HG03378 (cell line): ENCODE measurements around the gene SYT9.

ENCODE experiments used
- ATAC-seq: cut with Tn5 transposase; IDR thresholded peaks from one replicate; pipeline ENCODE4 v1.9.1; 2021; ENCODE audit warnings: mild to moderate bottlenecking, moderate library complexity; ENCODE audit not compliant: unreplicated experiment

The SYT9 gene

GRCh38 chr11:7421136-7421535, 169.4 kb downstream of the SYT9 start:
- no peak for ATAC-seq

- ATAC-seq, result no peak
Measured at GRCh38 chr11:7422544-7423331, 171.0 kb downstream of the SYT9 start.

GRCh38 chr11:7423946-7424345, 172.2 kb downstream of the SYT9 start:
- ATAC-seq, result no peak

DNA sequence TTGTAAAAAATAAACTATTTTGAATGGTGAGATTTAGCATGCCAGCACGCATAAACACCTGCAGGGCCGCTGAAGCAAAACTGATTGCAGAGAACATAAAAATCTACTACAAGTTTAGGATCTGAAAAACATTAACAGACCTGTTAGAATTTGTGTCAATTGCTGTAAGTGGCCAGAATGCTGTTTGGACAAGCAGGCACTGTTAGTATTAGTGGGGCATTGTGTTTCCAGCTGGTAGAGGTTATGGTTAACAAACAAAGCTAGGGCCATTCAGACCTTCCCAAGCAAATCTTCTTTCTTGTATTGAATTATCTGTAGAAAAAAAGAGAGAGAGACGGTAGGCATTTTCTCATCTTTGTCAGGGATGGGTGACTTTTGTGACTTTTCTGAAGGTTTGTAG, 176.0 kb downstream of the SYT9 start:
- ATAC-seq, result no peak

DNA sequence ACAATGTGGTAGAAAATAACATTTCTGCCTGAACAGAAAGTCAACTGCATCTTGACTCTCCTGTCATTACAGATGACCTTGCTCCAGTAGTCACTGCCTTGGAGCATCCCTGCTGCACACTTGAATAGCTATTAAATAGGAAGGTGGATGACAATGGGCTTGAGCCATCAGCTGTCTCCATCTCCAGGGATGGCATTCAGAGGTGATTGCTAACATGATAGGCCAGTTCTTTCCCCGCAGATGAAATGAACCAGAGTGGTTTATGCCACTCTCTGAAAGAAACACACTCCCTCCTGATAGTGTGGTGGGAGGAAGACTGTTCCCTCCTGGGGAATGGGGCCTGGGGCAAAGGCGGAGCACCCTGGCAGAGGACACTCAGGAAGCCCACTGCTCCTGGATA, 176.5 kb downstream of the SYT9 start:
- ATAC-seq, result no peak

GRCh38 chr11:7430496-7430895, 178.8 kb downstream of the SYT9 start:
- no peak for ATAC-seq

GRCh38 chr11:7435176-7435575, 183.5 kb downstream of the SYT9 start:
- no peak for ATAC-seq

DNA sequence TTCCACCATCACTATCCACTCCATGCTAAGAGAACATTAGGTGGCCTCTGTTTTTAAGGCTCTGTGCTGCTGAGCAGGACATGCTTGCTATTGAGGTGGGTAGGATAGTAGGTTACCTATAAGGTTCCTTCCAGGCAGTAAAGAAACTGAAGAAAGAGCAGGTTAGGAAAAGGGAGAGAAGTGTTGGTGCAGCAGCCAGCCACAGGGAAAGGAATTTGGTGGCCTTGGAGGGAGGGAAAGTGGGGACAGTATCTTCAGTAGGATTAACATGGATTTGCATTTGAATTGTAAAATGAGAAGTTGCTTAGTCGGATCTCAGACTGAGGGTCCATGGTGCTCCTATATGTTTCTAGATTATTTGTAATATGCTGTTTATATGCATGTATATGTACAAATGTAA, 184.4 kb downstream of the SYT9 start:
- ATAC-seq, result no peak

GRCh38 chr11:7436657-7437056, 185.0 kb downstream of the SYT9 start:
- ATAC-seq, result peak; percentile 85

GRCh38 chr11:7437696-7438095, 186.0 kb downstream of the SYT9 start:
- ATAC-seq, result no peak

DNA sequence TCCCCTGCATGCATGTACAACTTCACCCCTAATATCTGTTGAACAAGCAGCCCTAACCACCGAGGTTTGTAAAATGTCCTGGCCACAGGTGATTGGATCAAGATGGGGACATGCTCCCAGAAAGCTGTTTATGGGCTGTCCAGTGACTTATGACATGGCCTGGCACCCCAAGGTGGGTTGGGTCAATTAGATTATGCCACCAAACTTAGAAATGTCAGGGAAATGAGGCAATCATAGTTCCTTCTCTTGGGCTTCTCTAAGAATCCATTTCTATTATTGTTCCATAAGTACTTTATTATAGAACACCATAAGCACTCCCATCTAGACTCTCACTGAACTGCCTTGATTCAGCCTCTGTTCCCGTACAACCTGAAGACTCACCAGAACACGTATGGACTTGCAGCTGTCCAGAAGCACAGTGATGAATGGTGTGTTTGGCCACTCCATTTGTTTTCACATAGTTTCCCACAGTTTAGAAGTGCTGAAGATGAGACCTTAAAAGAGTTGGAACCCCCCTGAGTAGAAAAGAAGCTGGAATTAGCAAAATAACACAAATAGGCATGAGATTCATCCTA, 188.1 kb downstream of the SYT9 start:
- no peak for ATAC-seq

GRCh38 chr11:7442588-7443215, 191.0 kb downstream of the SYT9 start:
- ATAC-seq, result peak; percentile 91

DNA sequence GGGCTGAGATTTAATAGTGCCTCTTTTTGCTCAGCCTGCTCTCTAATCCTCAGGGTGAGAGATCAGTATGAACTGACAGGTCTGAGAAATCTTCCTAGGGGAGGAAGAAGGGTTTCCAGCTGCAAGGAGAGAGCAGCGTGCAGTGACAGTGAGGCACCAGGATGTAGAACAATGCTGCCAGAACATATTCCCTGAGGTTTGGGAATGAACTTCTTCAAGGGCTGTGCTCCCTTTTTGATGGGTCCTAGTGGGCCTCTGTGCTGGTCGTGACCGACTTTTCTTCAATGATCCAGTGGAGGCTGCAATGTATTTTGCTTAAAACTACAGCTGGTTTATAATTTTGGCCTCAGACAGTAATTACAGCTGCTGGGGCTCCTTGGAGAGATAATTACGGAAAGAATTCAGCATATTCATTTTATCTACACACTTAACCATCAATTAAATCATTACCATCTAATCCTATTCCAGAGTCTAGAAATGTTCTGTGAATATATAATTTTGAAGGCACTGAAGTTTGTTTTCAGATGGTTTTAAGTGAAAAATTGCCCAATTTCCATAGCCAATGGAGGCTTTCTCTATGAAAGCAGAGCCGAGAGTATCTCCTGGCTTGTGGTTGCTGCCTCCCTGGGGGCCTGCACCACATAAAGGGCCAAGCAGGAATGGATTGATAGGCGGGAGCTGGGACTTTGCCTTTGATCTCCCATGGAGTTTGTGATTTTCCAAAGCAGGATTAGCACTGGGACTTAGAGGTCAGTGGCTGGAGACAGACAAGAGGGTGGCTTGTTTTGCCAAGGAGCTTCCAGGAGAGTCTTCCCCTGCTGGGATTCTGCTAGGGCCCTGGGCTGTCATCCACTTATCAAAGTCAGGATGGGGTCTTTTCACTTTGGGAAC, 192.6 kb downstream of the SYT9 start:
- ATAC-seq, result no peak

DNA sequence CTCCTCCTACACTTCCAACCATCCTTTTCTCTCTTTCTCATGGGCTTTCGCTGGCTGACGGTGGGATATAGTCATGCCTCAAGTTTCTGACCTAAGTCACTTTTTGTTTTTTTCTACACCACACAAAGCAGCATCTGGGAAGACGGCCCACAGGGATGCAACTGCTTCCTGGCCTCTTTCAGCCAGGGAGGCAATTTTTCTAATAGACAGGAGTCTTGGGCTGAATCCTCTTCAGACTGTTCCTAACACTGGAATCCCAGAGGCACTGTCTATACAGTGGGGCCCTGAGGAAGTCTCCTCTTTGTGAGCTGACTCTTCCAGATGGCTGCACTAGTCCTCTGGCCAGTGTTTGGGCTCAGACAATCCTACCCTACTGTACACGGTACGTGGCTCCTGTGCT, 193.9 kb downstream of the SYT9 start:
- ATAC-seq, result no peak

GRCh38 chr11:7448201-7448600, 196.5 kb downstream of the SYT9 start:
- no peak for ATAC-seq

DNA sequence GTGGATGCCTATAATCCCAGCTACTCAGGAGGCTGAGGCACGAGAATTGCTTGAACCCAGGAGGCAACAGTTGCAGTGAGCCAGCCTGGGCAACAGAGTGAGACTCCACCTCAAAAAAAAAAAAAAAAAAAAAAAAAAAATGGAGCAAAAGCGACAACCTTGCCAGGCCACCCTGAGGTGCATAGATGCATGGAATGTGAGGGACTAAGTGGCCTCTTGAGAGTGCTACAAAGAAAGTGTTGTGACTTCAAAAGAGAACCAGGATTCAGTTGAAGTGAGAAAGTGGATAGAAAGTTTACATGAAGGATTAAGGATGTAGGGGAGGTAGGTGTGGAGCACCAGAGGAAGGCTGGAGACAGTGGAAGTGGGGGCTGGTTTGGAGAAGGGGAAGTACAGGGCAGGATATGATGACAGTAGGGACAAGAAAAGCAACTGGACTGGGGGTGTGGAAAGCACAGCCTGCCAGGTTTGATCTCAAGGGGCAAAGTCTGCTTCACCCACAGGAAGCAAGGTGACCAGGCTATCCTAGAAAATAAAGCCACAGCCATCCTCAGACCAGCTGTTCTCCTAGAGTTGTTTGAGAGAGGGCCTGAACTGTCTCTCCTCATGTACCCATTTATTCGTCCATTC, 197.6 kb downstream of the SYT9 start:
- no peak for ATAC-seq

DNA sequence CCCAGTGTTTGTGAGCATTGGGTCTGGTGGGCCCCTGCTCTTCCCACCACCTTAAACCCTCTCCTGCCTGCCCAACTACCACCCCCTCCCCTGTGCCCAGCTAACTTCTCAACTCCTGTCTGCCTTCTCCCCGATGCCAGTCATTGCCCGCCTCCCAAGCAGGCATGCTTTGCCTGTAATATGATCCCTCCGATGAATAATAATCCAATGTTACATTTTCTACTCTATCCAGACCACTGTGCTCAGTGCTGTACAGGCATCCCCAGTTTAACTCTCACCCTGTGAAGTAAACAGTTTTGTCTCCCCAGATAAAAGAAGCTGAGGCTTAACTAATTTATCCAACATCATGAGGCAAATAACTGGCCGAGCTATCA, 198.1 kb downstream of the SYT9 start:
- ATAC-seq, result no peak

- no peak for ATAC-seq
Measured at GRCh38 chr11:7450836-7451235, 199.1 kb downstream of the SYT9 start.

- no peak for ATAC-seq
Measured at GRCh38 chr11:7451520-7451919, 199.8 kb downstream of the SYT9 start.

DNA sequence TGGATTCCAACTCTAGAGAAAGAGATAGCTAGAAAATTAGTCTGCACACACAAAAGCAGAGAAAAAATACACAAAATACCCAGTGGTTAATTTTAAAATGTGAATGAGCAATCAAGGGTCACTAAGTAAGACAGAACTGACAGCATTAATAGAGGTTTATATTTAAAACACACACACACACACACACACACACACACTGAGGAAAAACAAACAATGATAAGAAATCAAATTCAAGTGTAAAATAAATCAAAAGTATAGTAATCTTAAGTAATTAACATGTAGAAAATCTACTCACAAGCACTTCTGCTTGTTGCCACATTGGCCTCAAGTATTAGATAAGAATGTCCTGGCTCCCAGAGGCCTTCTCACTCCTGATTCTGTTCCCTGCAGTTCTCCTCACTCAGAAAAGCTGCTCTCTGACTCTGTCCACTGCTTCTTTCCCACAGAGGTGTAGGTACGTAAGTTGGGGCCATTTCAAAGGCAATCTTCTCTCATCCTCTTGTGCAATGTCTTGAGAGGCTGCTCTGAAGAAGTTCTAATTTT, 200.3 kb downstream of the SYT9 start:
- ATAC-seq, result no peak

DNA sequence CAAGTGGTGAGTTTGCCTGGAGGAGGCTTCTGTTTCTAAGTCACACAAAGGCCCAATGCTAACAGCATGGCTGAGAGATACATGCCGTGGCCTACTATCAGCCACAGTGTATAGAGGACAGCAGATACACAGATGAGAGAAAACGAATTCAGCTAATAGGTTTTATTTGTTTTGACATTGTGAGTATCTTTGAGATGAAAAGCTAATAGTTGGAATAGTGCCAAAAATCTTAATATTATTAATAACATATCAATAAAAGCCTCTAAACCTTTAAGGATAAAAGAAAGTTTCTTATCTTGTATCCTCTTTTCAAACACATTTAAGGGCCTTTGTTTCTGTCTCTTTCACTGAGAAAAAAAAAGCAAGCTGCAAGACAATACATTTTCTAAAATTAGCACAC, 203.2 kb downstream of the SYT9 start:
- no peak for ATAC-seq
